Heart left ventricle (tissue), 16 donors: ENCODE data around the gene PCDHGC3. TPM values are rescaled to one million over a fixed set of nuclear protein-coding genes. Genes with fewer than 3 reads are reported as not detected.

Experiments used
- ATAC-seq, 4 donors: fragments of 200-7000 bp; cut with Tn5 transposase; one replicate each; pipeline ENCODE4 v1.9.1; 2020 to 2022; ENCODE audit warnings: moderate library complexity in 4 of 4, mild to moderate bottlenecking in 3 of 4, moderate number of reproducible peaks in 1 of 4
- DNase-seq, 5 donors: peaks; one replicate each; pipeline ENCODE4 v3.0.0-alpha.2; 2020
- H3K27ac ChIP-seq, 12 donors: fragments of 200-600 bp; sonication (generic) in 4 of 12; one replicate each; pipeline versions ENCODE4 v1.5.0 to v1.8.0; 2016 to 2022; ENCODE audit warnings: mild to moderate bottlenecking in 2 of 12
- H3K27me3 ChIP-seq, 9 donors: fragments of 200-600 bp; sonication (generic) in 2 of 9; one replicate each; pipeline versions ENCODE4 v1.5.1 to v1.8.0; 2016 to 2022; ENCODE audit warnings: mild to moderate bottlenecking in 3 of 9
- H3K36me3 ChIP-seq, 9 donors: fragments of 200-600 bp; sonication (generic) in 2 of 9; one replicate each; pipeline versions ENCODE4 v1.5.0 to v1.8.0; 2018 to 2022; ENCODE audit warnings: mild to moderate bottlenecking in 2 of 9
- H3K4me1 ChIP-seq, 12 donors: fragments of 200-600 bp; sonication (generic) in 4 of 12; one replicate each; pipeline versions ENCODE4 v1.5.0 to v1.8.0; 2016 to 2022; ENCODE audit warnings: mild to moderate bottlenecking in 3 of 12
- H3K4me3 ChIP-seq, 12 donors: fragments of 200-600 bp; sonication (generic) in 4 of 12; one replicate each; pipeline versions ENCODE4 v1.5.0 to v1.8.0; 2017 to 2022; ENCODE audit warnings: mild to moderate bottlenecking in 9 of 12, moderate library complexity in 4 of 12
- H3K9me3 ChIP-seq, 12 donors: fragments of 200-600 bp; sonication (generic) in 4 of 12; one replicate each; pipeline versions ENCODE4 v1.5.0 to v1.8.0; 2016 to 2022; ENCODE audit warnings: mild to moderate bottlenecking in 1 of 12
- CTCF ChIP-seq, 12 donors: fragments of 200-600 bp; sonication (generic) in 4 of 12; IDR thresholded peaks; one replicate each; pipeline versions ENCODE4 v1.5.0 to v1.8.0; 2018 to 2022; ENCODE audit warnings: antibody characterized with exemption in 12 of 12, mild to moderate bottlenecking in 5 of 12
- POLR2A ChIP-seq, 2 donors: fragments of 450-650 bp; IDR thresholded peaks; one replicate each; pipeline ENCODE4 v1.6.1; 2017; ENCODE audit warnings: antibody characterized with exemption in 2 of 2, mild to moderate bottlenecking in 2 of 2, moderate library complexity in 2 of 2
- WGBS, 4 donors: extraction: QIAGEN DNeasy Blood & Tissue Kit in 2 of 4; methylation state at CpG; one replicate each; pipeline versions ENCODE4 v1.1.5 to v1.1.7; 2013 to 2018; 5-methylcytosine and 5-hydroxymethylcytosine counted together
- intact Hi-C, 10 donors: fragments of 100-400 bp; cut with DNase I; formaldehyde crosslinking; loops; one replicate each; pipeline versions ENCODE4 v1.11.1 to v1.14.2; 2022
- polyA plus RNA-seq, 2 donors: library from polyadenylated mRNA; stranded (reverse); fragments of 200-250 nt; gene quantifications; one replicate each; pipeline ENCODE4 v1.2.3, GENCODE V29; 2013
- total RNA-seq, 9 donors: library from RNA; depleted of rRNA in 2 of 9; stranded (reverse); fragments of >200 nt in 2 of 9; fragmentation: NEBNext Ultra II Directional in 3 of 9; extraction: Animal tissue kit (Norgen Biotek cat#: 25700) in 3 of 9; gene quantifications; one replicate each; pipeline versions ENCODE4 v1.1.0 to v1.2.4, GENCODE V29; 2016 to 2023
- donor health status: ischemic (EF 13 %, LVEDD 7.1; RV severe dilation, severe dysfunction).
- donor health status: healthy with polysubstance abuse.
- donor health status: DM: no; HTN: yes; CAD: no.
- donor health status: DM: no; HTN: no; CAD: no.
- donor health status: ischemic (EF 25% LVEDD 6.9; RV normal size, moderate dysfunction).
- donor health status: ischemic (EF 25% LVEDD 5.7; RV mildly dilated, moderate dysfunction).
- donor health status: healthy.
- donor health status: DM: yes; HTN: yes; CAD: no.
- donor health status: ischemic (EF 35%, LVEDD 5.7; RV mildly dilated, moderate dysfunction).
- donor health status: nonischemic (EF 11% LVEDD 7.7; RV severe dilation, severe dysfunction).
- donor health status: DM: yes; HTN: yes; CAD: no.
- donor health status: PGD.
- donor health status: ischemic (EF 29% LVEDD 5.4; RV normal size, mild dysfunction).
- donor health status: nonischemic (EF 23%, LVEDD 6.1; RV moderate dilation, normal function).

Gene PCDHGC3
- total and polyA plus RNA-seq, 11 donors, result 12.3 to 34.8 (median 23.3) TPM

- DNase-seq (peak in 4 of 5 donors; percentile 68 to 76 (median 71)), ATAC-seq (peak; percentile 84 to 89 (median 86))
- peaks cover 9 to 85% (median 63%) of the 10 kb centered on the region in 12 donors for H3K4me1 ChIP-seq
- no peaks in the 10 kb centered on the region for H3K27me3 ChIP-seq
- no peak overlapping the region for H3K4me3 ChIP-seq
- no peaks in the 10 kb centered on the region for H3K9me3 ChIP-seq
- intact Hi-C loops, result loop anchor here in 7 of 10 donors (2.0 to 10.0 kb wide), 11 partner anchors 36 to 197 kb away; partner anchors contain the start of genes PCDHGB7 (in 3 of the 7), PCDHGC3 (in 3 of the 7), PCDHGA11 (in 2 of the 7) and PCDHGA1 (in 1 of the 7)
- peaks cover 0 to 82% (median 34%) of the 10 kb centered on the region in 9 donors for H3K36me3 ChIP-seq
- TF ChIP-seq CTCF (IDR thresholded peaks at IDR 0.05) (no peak), POLR2A (IDR thresholded peaks at IDR 0.05) (peak in 1 of 2 donors; percentile 21)
- peak overlapping the region; percentile 54 to 95 (median 84) for H3K27ac ChIP-seq
- 3 to 11% (median 4%) methylated on average over 2 of the region's 2 CpGs for WGBS, 4 donors
These were observed 45.5 kb downstream of the PCDHGC3 start for GRCh38 chr5:141521244-141521781.

GRCh38 chr5:141522301-141522700 is 46.5 kb downstream of the PCDHGC3 start:
- peaks cover 9 to 76% (median 54%) of the 10 kb centered on the region in 12 donors for H3K4me1 ChIP-seq
- no peak overlapping the region for H3K4me3 ChIP-seq
- H3K27ac ChIP-seq, result peak overlapping the region in 11 of 12 donors; percentile 78 to 95 (median 84)
- intact Hi-C loops, result loop anchor here in 7 of 10 donors (5.0 to 10.0 kb wide), 10 partner anchors 35 to 198 kb away; partner anchors contain the start of genes PCDHGB7 (in 3 of the 7), PCDHGC3 (in 3 of the 7), PCDHGA11 (in 2 of the 7) and PCDHGA1 (in 1 of the 7)
- no peak for TF ChIP-seq POLR2A (IDR thresholded peaks at IDR 0.05)
- no peak for TF ChIP-seq CTCF (IDR thresholded peaks at IDR 0.05)
- H3K9me3 ChIP-seq, result no peaks in the 10 kb centered on the region
- no peaks in the 10 kb centered on the region for H3K27me3 ChIP-seq
- H3K36me3 ChIP-seq, result peaks cover 0 to 82% (median 36%) of the 10 kb centered on the region in 9 donors
- ATAC-seq, result no peak
- 28 to 42% (median 35%) methylated on average over 2 of the region's 2 CpGs for WGBS, 4 donors
- no peak for DNase-seq

GRCh38 chr5:141523991-141524390 is 48.2 kb downstream of the PCDHGC3 start:
- 87 to 92% (median 90%) methylated on average over 8 of the region's 8 CpGs for WGBS, 4 donors
- no peak for ATAC-seq
- Histone ChIP-seq H3K27me3 (no peaks in the 10 kb centered on the region), H3K9me3 (no peaks in the 10 kb centered on the region), H3K4me3 (no peak overlapping the region), H3K27ac (peak overlapping the region in 10 of 12 donors; percentile 29 to 95 (median 68)), H3K4me1 (peaks cover 9 to 77% (median 62%) of the 10 kb centered on the region in 12 donors), H3K36me3 (peaks cover 0 to 84% (median 42%) of the 10 kb centered on the region in 9 donors)
- TF ChIP-seq CTCF (IDR thresholded peaks at IDR 0.05) (no peak), POLR2A (IDR thresholded peaks at IDR 0.05) (no peak)
- intact Hi-C loops, result loop anchor here in 9 of 10 donors (1.0 to 10.0 kb wide), 16 partner anchors 33 to 199 kb away; partner anchors contain the start of genes PCDHGB7 (in 5 of the 9), PCDHGC3 (in 4 of the 9), PCDHGA11 (in 2 of the 9) and PCDHGA1 (in 1 of the 9)
- DNase-seq, result no peak
